MM.1S (cell line): Measurements from ENCODE around the gene CFAP45.

Experiments
- CTCF ChIP-seq: fragments of 300-600 bp; sonication (generic); IDR thresholded peaks from 2 replicates; pipeline ENCODE4 v1.5.1; 2016; ENCODE audit warnings: antibody characterized with exemption, low read length, mixed read lengths
- EZH2 ChIP-seq: fragments of 300-600 bp; sonication (generic); optimal IDR thresholded peaks from 2 replicates; pipeline ENCODE3; 2017; ENCODE audit warnings: low read depth, mild to moderate bottlenecking, antibody characterized with exemption, low read length, mixed read lengths

- peak; percentile 55 for TF ChIP-seq CTCF
- no peak for TF ChIP-seq EZH2
These were observed 45.7 kb upstream of the CFAP45 start, which contains the start of gene IGSF9 for GRCh38 chr1:159945483-159946241.
